ENCODE measurements around the gene RNF175.

The RNF175 gene

GRCh38 chr4:153765894-153766293 is 6.1 kb upstream of the RNF175 start:
- no peak for TF ChIP-seq CTCF (IDR thresholded peaks at IDR 0.05; ENCODE audit: control insufficient read depth, extremely low read depth, insufficient read depth)
- no peak overlapping the region for H3K4me3 ChIP-seq (ENCODE audit: low read depth, low read length)
- DNase-seq (ENCODE audit: low read depth): no peak

GRCh38 chr4:153764601-153765368 is 5.0 kb upstream of the RNF175 start:
- DNase-seq (ENCODE audit: low read depth): no peak
- no peak overlapping the region for H3K4me3 ChIP-seq (ENCODE audit: low read depth, low read length)
- no peak for TF ChIP-seq CTCF (IDR thresholded peaks at IDR 0.05; ENCODE audit: control insufficient read depth, extremely low read depth, insufficient read depth)

- 0 out of 2 replicates have a peak, but pooled peaks have one; percentile 14 for TF ChIP-seq CTCF (IDR thresholded peaks at IDR 0.05; ENCODE audit: control insufficient read depth, extremely low read depth, insufficient read depth)
- DNase-seq (ENCODE audit: low read depth): no peak
- H3K4me3 ChIP-seq (ENCODE audit: low read depth, low read length): no peak overlapping the region
Measured at GRCh38 chr4:153763404-153763803, 3.6 kb upstream of the RNF175 start.

- H3K4me3 ChIP-seq (ENCODE audit: low read depth, low read length): no peak overlapping the region
- no peak for DNase-seq (ENCODE audit: low read depth)
- no peak for TF ChIP-seq CTCF (IDR thresholded peaks at IDR 0.05; ENCODE audit: control insufficient read depth, extremely low read depth, insufficient read depth)
Measured at GRCh38 chr4:153758688-153759406, 977 bp downstream of the RNF175 start.

- TF ChIP-seq CTCF (IDR thresholded peaks at IDR 0.05; ENCODE audit: control insufficient read depth, extremely low read depth, insufficient read depth): no peak
- DNase-seq (ENCODE audit: low read depth): no peak
- no peak overlapping the region for H3K4me3 ChIP-seq (ENCODE audit: low read depth, low read length)
Measured at GRCh38 chr4:153758136-153758535, 1.7 kb downstream of the RNF175 start.

GRCh38 chr4:153757407-153757806 is 2.4 kb downstream of the RNF175 start:
- no peak for DNase-seq (ENCODE audit: low read depth)

More at GRCh38 chr4:153757407-153757806, 2.4 kb downstream of the RNF175 start:
- no peak overlapping the region for H3K4me3 ChIP-seq (ENCODE audit: low read depth, low read length)
- no peak for TF ChIP-seq CTCF (IDR thresholded peaks at IDR 0.05; ENCODE audit: control insufficient read depth, extremely low read depth, insufficient read depth)
